WTC11 (cell line): ENCODE measurements around the gene FOXA3. TPM values are rescaled to one million over a fixed set of nuclear protein-coding genes. Genes with fewer than 3 reads are reported as not detected.

ENCODE experiments used
- ATAC-seq: fragments of 200-7000 bp; cut with Tn5 transposase; 2 replicates; pipeline ENCODE4 v1.10.0; 2021; ENCODE audit warnings: mild to moderate bottlenecking, moderate library complexity
- CTCF ChIA-PET: fragments of 300-600 bp; sonication (Branson Sonifier 250); formaldehyde crosslinking; loops from one replicate; lab custom pipeline; 2021; ENCODE audit warnings: antibody characterized with exemption; lab: Charles Lee
- POLR2A ChIA-PET: fragments of 350-600 bp; sonication (Branson Sonifier 250); formaldehyde crosslinking; loops from one replicate; lab custom pipeline; 2021; ENCODE audit warnings: antibody characterized with exemption; lab: Charles Lee
- DNase-seq: peaks from one replicate; pipeline ENCODE4 v3.0.0; 2021; ENCODE audit warnings: low spot score
- H3K27ac Mint-ChIP-seq: 2 replicates; pipeline ENCODE4 v1.8.0; 2021; ENCODE audit warnings: mixed read lengths
- H3K27me3 Mint-ChIP-seq: 2 replicates; pipeline ENCODE4 v1.8.0; 2021; ENCODE audit warnings: low read depth, mild to moderate bottlenecking, moderate library complexity, mixed read lengths
- H3K36me3 Mint-ChIP-seq: 2 replicates; pipeline ENCODE4 v1.8.0; 2021; ENCODE audit warnings: mixed read lengths
- H3K4me1 Mint-ChIP-seq: 2 replicates; pipeline ENCODE4 v1.8.0; 2022; ENCODE audit warnings: mixed read lengths
- H3K4me3 Mint-ChIP-seq: 2 replicates; pipeline ENCODE4 v1.8.0; 2021; ENCODE audit warnings: mild to moderate bottlenecking, moderate library complexity, mixed read lengths
- H3K9me3 Mint-ChIP-seq: 2 replicates; pipeline ENCODE4 v1.8.0; 2021; ENCODE audit warnings: mixed read lengths
- ATF1 ChIP-seq: sonication (generic); formaldehyde crosslinking; IDR thresholded peaks from 2 replicates; pipeline ENCODE4 v1.8.1; 2023; ENCODE audit warnings: mild to moderate bottlenecking, moderate library complexity, missing genetic modification reagents
- E2F5 ChIP-seq: sonication (generic); formaldehyde crosslinking; IDR thresholded peaks from 2 replicates; pipeline ENCODE4 v1.8.1; 2022; ENCODE audit warnings: mild to moderate bottlenecking, moderate library complexity, missing genetic modification reagents
- FOXJ3 ChIP-seq: sonication (generic); formaldehyde crosslinking; IDR thresholded peaks from 2 replicates; pipeline ENCODE4 v1.9.0; 2021; ENCODE audit warnings: missing genetic modification reagents, mild to moderate bottlenecking, borderline replicate concordance
- GTF2I ChIP-seq: fragments of 250-450 bp; sonication (Bioruptor Pico); conservative IDR thresholded peaks from 2 replicates; pipeline ENCODE4 v1.4.0; 2021; ENCODE audit warnings: mild to moderate bottlenecking
- HMGXB4 ChIP-seq: sonication (generic); formaldehyde crosslinking; IDR thresholded peaks from 2 replicates; pipeline ENCODE4 v1.8.1; 2023; ENCODE audit warnings: mild to moderate bottlenecking, moderate library complexity, missing genetic modification reagents
- IRF2 ChIP-seq: sonication (generic); formaldehyde crosslinking; IDR thresholded peaks from 2 replicates; pipeline ENCODE4 v1.8.0; 2022; ENCODE audit warnings: low read depth, missing genetic modification reagents, borderline replicate concordance
- JAZF1 ChIP-seq: fragments of 250-450 bp; sonication (Bioruptor Pico); IDR thresholded peaks from 2 replicates; pipeline ENCODE4 v1.9.0; 2021; ENCODE audit warnings: moderate library complexity, mild to moderate bottlenecking, inconsistent platforms
- RORB ChIP-seq: fragments of 250-450 bp; sonication (Bioruptor Pico); IDR thresholded peaks from 2 replicates; pipeline ENCODE4 v1.9.0; 2021; ENCODE audit warnings: mild to moderate bottlenecking
- SMAD3 ChIP-seq: sonication (generic); formaldehyde crosslinking; IDR thresholded peaks from 2 replicates; pipeline ENCODE4 v1.8.0; 2022; ENCODE audit warnings: missing genetic modification reagents, mild to moderate bottlenecking, borderline replicate concordance
- SMAD4 ChIP-seq: sonication (generic); formaldehyde crosslinking; IDR thresholded peaks from 2 replicates; pipeline ENCODE4 v1.8.0; 2022; ENCODE audit warnings: mild to moderate bottlenecking, missing genetic modification reagents
- TCF7 ChIP-seq: sonication (generic); formaldehyde crosslinking; IDR thresholded peaks from 2 replicates; pipeline ENCODE4 v1.8.0; 2022; ENCODE audit warnings: mild to moderate bottlenecking, low read depth, missing genetic modification reagents, moderate library complexity
- TEAD4 ChIP-seq: sonication (generic); formaldehyde crosslinking; IDR thresholded peaks from 2 replicates; pipeline ENCODE4 v1.8.0; 2022; ENCODE audit warnings: mild to moderate bottlenecking, missing genetic modification reagents
- ZNF263 ChIP-seq: sonication (generic); formaldehyde crosslinking; IDR thresholded peaks from 2 replicates; pipeline ENCODE4 v1.8.1; 2022; ENCODE audit warnings: low read depth, mild to moderate bottlenecking, moderate library complexity, missing genetic modification reagents
- ZNF416 ChIP-seq: fragments of 250-450 bp; sonication (Bioruptor Pico); IDR thresholded peaks from 2 replicates; pipeline ENCODE4 v1.9.0; 2021; ENCODE audit warnings: mild to moderate bottlenecking, inconsistent platforms
- ZNF532 ChIP-seq: fragments of 250-450 bp; sonication (Bioruptor Pico); IDR thresholded peaks from 2 replicates; pipeline ENCODE4 v1.9.0; 2021; ENCODE audit warnings: mild to moderate bottlenecking, borderline replicate concordance
- ZNF671 ChIP-seq: fragments of 250-450 bp; sonication (Bioruptor Pico); IDR thresholded peaks from 2 replicates; pipeline ENCODE4 v1.8.0; 2021; ENCODE audit warnings: mild to moderate bottlenecking
- total RNA-seq: library from RNA; stranded (reverse); gene quantifications from 3 replicates; pipeline ENCODE4 v1.2.3, GENCODE V29; 2021
- TF ChIP-seq, protein P1 (sequence below): fragments of 250-450 bp; sonication (Bioruptor Pico); IDR thresholded peaks from 2 replicates; pipeline ENCODE4 v1.9.0; 2021; ENCODE audit warnings: mild to moderate bottlenecking
- TF ChIP-seq, protein P2 (sequence below): fragments of 250-450 bp; sonication (Bioruptor Pico); IDR thresholded peaks from 2 replicates; pipeline ENCODE4 v1.9.0; 2021; ENCODE audit warnings: mild to moderate bottlenecking

FOXA3 gene
- total RNA-seq, 1 experiment from 2014 or later: 20.7 TPM

DNA sequence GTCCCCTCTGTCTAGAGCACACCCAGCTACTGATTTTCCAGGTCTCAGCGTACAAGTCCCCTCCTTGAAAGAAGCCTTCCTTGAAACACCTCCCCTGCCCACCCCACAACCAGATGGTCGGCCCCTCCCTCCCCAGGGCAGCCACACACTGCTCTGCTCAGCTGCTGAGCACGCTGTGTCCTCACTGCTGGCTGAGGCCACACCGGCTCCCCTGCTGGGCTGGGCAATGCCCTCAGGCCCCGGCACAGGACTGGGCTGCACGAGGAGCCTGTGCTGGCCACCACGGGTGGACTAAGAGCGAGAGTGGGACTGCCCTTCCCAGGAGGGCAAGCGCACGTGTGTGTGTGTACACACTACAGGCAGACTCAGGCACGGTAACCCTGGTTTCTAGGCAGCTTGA is 37.2 kb upstream of the FOXA3 start (continued):
- TF ChIP-seq ZNF532 (CRISPR knock-in tag) (no peak), JAZF1 (no peak)

DNA sequence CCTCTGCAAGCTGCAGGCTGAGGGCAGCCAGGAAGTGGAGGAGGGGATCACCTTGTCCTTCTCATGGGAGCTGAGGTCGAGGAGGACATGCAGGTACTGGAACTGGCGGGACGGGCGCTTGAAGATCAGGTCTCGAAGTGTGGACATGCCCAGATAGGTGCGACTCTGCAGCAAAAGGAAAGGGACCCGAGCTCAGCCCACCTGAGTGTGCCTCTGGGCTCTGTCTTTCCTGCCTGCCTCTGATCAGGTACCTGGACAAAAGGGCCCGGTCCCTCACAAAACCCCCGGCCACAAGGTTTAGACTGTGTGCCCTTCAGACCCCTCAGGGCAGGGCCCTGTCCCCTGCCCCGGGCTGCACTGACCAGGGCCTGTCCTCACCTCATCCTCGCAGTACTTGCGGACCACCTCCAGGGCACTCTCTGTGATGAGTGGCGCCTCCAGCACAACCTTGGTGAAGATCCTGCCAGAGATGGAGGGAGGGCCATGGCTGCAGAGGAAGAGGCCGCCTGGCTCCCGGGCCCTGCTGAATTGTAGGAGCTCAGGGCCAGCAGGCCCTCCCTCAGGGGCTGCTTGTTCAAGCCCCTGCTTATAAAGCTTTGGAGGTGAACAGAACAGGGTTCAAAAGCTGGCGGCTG is 36.5 kb upstream of the FOXA3 start:
- Mint-ChIP-seq H3K4me1 (no peaks in the 10 kb centered on the region), H3K4me3 (no peak overlapping the region)
- no peak for DNase-seq
- TF ChIP-seq, protein P1, sequence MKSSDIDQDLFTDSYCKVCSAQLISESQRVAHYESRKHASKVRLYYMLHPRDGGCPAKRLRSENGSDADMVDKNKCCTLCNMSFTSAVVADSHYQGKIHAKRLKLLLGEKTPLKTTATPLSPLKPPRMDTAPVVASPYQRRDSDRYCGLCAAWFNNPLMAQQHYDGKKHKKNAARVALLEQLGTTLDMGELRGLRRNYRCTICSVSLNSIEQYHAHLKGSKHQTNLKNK (CRISPR knock-in tag): no peak
- TF ChIP-seq, protein P2, sequence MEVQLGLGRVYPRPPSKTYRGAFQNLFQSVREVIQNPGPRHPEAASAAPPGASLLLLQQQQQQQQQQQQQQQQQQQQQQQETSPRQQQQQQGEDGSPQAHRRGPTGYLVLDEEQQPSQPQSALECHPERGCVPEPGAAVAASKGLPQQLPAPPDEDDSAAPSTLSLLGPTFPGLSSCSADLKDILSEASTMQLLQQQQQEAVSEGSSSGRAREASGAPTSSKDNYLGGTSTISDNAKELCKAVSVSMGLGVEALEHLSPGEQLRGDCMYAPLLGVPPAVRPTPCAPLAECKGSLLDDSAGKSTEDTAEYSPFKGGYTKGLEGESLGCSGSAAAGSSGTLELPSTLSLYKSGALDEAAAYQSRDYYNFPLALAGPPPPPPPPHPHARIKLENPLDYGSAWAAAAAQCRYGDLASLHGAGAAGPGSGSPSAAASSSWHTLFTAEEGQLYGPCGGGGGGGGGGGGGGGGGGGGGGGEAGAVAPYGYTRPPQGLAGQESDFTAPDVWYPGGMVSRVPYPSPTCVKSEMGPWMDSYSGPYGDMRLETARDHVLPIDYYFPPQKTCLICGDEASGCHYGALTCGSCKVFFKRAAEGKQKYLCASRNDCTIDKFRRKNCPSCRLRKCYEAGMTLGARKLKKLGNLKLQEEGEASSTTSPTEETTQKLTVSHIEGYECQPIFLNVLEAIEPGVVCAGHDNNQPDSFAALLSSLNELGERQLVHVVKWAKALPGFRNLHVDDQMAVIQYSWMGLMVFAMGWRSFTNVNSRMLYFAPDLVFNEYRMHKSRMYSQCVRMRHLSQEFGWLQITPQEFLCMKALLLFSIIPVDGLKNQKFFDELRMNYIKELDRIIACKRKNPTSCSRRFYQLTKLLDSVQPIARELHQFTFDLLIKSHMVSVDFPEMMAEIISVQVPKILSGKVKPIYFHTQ: no peak
- TF ChIP-seq IRF2 (CRISPR knock-in tag): no peak
- TF ChIP-seq, all 79 proteins: peak for 0
- CTCF ChIA-PET: interaction anchor here (0.6 to 5.2 kb wide), 2 partner anchors 11 to 65 kb away, joined by 3 to 45 read pairs; partner anchors contain the start of gene RSPH6A
- Mint-ChIP-seq H3K27me3 (no peaks in the 10 kb centered on the region), H3K9me3 (no peaks in the 10 kb centered on the region), H3K36me3 (peaks cover 80% of the 10 kb centered on the region), H3K27ac (peak overlapping the region; percentile 58; the same call in 1 of the 2 replicates)
- POLR2A ChIA-PET: no interaction called here
- ATAC-seq: peak; percentile 52

GRCh38 chr19:45828523-45828922 is 35.6 kb upstream of the FOXA3 start:
- H3K36me3 Mint-ChIP-seq: peaks cover 76% of the 10 kb centered on the region
- no peak for DNase-seq
- no peak overlapping the region for H3K4me3 Mint-ChIP-seq
- ATAC-seq: no peak
- ChIA-PET POLR2A (no interaction called here), CTCF (interaction anchor here (5.2 kb wide), 1 partner anchor 12 kb away, joined by 45 read pairs; the partner anchor contains the start of gene RSPH6A)
- H3K9me3 Mint-ChIP-seq: no peaks in the 10 kb centered on the region
- H3K27me3 Mint-ChIP-seq: no peaks in the 10 kb centered on the region
- H3K4me1 Mint-ChIP-seq: no peaks in the 10 kb centered on the region
- H3K27ac Mint-ChIP-seq: no peak overlapping the region
- TF ChIP-seq FOXJ3 (CRISPR knock-in tag): no peak
- no peak for TF ChIP-seq ZNF671 (CRISPR knock-in tag)
- no peak for TF ChIP-seq ATF1
- TF ChIP-seq TCF7 (CRISPR knock-in tag): no peak
- no peak for TF ChIP-seq HMGXB4 (CRISPR knock-in tag)
- no peak for TF ChIP-seq TEAD4
- TF ChIP-seq ZNF263 (CRISPR knock-in tag): no peak
- TF ChIP-seq, protein P2: no peak
- no peak for TF ChIP-seq SMAD3 (CRISPR knock-in tag)
- no peak for TF ChIP-seq GTF2I
- TF ChIP-seq RORB: no peak
- TF ChIP-seq SMAD4 (CRISPR knock-in tag): no peak
- no peak for TF ChIP-seq E2F5 (CRISPR knock-in tag)
- no peak for TF ChIP-seq ZNF416
